Measurements from ENCODE around the gene STAC2.

The STAC2 gene

DNA sequence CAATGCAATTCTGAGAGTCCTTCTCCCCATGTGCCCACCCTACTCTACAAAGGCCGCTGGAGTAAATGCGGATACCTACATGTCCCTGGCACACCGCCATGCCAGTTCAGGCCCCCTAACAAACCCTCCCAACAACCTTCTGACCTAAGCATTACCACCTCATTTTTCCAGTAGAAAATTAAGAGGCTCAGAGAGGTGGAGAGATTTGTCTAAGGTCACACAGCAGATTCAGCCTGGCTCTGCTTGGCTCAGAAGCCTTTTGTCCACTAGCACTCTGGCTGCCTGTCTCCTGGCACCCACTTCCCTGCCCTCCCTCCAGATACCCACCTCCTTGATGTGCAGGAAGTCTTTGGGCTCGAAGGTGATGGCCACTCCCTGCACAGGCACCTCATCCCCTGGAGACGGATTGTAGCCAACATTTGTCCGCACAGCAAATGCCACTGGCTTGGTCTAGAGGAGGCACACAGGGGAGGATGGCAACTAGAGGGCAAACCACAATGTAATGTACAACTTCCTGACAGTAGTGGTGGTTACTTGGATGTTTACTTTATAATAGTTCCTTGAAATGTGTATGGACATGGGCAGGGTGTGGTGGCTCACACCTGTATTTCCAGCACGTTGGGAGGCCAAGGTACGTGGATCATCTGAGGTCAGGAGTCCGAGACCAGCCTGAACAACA lies 38.5 kb downstream of the STAC2 start:
- H3K4me3 ChIP-seq (ENCODE audit: low read depth, low read length), result no peak overlapping the region
- no peak for DNase-seq (ENCODE audit: low read depth)
- TF ChIP-seq, protein P1, sequence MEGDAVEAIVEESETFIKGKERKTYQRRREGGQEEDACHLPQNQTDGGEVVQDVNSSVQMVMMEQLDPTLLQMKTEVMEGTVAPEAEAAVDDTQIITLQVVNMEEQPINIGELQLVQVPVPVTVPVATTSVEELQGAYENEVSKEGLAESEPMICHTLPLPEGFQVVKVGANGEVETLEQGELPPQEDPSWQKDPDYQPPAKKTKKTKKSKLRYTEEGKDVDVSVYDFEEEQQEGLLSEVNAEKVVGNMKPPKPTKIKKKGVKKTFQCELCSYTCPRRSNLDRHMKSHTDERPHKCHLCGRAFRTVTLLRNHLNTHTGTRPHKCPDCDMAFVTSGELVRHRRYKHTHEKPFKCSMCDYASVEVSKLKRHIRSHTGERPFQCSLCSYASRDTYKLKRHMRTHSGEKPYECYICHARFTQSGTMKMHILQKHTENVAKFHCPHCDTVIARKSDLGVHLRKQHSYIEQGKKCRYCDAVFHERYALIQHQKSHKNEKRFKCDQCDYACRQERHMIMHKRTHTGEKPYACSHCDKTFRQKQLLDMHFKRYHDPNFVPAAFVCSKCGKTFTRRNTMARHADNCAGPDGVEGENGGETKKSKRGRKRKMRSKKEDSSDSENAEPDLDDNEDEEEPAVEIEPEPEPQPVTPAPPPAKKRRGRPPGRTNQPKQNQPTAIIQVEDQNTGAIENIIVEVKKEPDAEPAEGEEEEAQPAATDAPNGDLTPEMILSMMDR (IDR thresholded peaks at IDR 0.05; ENCODE audit: low read depth, low read length, missing control alignments), result no peak

DNA sequence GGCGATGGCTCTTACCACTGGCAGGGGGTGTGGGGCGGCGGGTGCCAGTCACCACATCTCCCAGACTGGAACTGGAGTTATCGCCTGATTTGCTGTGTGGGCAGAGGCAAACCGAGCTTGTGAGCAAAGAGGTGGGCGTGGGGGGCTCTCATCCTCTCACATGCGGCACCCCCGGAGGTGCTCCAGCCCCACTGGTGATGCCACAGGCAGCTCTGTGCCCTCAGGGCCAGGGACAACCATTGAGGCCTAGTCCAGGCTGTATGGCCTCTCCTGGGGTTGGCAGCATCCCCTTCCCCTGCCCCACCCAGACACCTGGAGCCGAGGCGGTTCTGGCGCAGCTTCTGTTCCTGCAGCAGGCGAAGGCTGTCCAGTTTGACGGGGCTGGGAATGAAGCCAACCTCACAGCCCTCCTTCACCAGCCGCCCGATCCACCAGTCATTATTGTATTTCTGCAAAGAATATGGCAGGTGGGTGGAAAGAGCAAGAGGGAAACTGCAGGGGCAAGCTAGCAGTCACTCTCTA lies 39.2 kb downstream of the STAC2 start:
- no peak for DNase-seq (ENCODE audit: low read depth)
- TF ChIP-seq, protein P1 (IDR thresholded peaks at IDR 0.05; ENCODE audit: low read depth, low read length, missing control alignments), result no peak
- no peak overlapping the region for H3K4me3 ChIP-seq (ENCODE audit: low read depth, low read length)

DNA sequence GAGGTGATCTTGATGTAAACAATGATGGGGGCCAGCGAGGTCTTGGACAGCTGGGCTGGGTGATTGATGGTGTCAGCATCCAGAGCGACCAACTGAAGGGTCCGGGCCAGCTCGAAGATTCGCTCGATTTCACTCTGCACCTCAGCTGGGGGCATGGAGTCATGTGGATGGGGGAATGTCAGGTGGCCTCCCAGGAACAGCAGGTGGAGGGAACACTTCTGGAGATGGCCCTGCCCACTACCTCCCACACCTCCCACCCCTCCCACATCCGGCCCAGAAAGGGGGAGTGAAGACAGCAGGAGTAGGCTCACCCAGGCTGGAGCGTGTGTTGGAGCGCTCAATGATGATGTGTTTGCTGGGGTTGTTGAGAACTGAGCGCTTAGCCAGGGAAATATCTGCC lies 42.0 kb downstream of the STAC2 start:
- H3K4me3 ChIP-seq (ENCODE audit: low read depth, low read length), result no peak overlapping the region
- no peak for DNase-seq (ENCODE audit: low read depth)
- TF ChIP-seq, protein P1 (IDR thresholded peaks at IDR 0.05; ENCODE audit: low read depth, low read length, missing control alignments), result no peak

DNA sequence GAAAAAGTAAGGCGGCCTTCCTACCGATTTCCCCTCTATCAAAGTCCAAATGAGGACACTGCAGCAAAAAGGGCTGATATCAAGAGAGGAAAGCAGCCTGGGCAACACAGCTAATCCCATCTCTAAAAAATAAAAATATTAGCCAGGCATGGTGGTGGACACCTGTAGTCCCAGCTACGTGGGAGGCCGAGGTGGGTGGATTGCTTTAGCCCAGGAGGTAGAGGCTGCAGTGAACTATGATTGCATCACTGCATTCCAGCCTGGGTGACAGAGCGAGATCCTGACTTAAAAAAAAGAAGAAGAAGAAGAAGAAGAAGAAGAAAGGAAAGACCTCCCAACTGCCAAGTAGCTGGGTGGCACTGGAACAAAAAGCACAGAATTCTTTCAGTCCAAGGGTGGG lies 42.7 kb downstream of the STAC2 start:
- no peak overlapping the region for H3K4me3 ChIP-seq (ENCODE audit: low read depth, low read length)
- DNase-seq (ENCODE audit: low read depth), result no peak
- TF ChIP-seq, protein P1 (IDR thresholded peaks at IDR 0.05; ENCODE audit: low read depth, low read length, missing control alignments), result no peak

DNA sequence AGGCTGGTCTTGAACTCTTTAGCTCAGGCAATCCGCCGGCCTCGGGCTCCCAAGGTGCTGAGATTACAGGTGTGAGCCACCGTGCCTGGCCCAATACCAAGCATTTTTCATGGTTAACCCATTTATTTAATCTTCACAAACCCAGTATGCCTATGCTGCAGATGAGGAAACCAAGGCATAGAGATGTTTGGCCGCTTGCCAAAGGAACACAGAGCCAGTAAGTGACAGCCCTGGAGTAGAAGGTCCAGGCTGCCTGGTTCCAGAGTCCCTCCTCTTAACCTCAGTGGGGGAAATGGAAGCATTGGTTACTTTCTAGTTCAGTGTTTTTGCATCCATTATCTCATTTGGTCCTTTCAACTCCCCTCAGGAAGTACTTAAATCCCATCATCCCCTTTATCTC lies 44.4 kb downstream of the STAC2 start:
- TF ChIP-seq, protein P1 (IDR thresholded peaks at IDR 0.05; ENCODE audit: low read depth, low read length, missing control alignments), result no peak
- DNase-seq (ENCODE audit: low read depth), result no peak
- no peak overlapping the region for H3K4me3 ChIP-seq (ENCODE audit: low read depth, low read length)

DNA sequence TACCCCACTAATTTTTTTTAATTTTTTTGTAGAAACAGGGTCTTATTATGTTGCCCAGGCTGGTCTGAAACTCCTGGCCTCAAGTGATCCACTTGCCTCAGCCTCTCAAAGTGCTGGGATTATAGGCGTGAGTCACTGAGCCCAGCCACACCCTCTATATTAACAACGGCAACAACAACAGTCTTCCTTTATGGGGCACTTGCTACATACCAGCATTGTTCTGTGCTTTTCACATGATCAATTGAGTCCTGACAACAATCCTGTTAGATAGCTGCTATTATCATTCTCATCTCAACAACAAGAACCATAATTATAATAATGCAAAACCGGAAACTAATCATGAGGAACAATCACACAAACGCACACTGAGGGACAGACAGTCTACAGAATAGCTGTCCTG lies 47.2 kb downstream of the STAC2 start:
- TF ChIP-seq, protein P1 (IDR thresholded peaks at IDR 0.05; ENCODE audit: low read depth, low read length, missing control alignments), result no peak
- no peak overlapping the region for H3K4me3 ChIP-seq (ENCODE audit: low read depth, low read length)
- no peak for DNase-seq (ENCODE audit: low read depth)

DNA sequence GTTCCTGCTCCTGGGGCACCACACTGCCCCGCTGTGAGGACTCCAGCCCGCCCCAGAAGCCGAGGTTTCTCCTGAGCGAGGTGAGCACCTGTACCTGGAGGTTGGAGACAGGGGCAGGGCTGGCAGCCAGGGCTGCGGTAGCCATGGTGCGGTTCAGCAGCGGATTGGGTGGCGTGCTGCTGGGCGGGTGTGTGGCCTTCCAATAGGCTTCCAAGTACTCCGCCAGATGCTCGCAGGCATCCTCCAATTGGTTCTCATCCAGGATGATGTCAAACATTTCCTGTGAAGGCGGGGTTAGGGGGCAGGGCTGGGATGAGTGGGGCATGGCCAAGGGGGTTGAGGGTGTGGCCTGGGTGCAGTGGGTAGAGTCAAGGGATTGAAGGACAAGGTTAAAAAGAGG lies 48.5 kb downstream of the STAC2 start:
- DNase-seq (ENCODE audit: low read depth), result no peak
- no peak overlapping the region for H3K4me3 ChIP-seq (ENCODE audit: low read depth, low read length)
- TF ChIP-seq, protein P1 (IDR thresholded peaks at IDR 0.05; ENCODE audit: low read depth, low read length, missing control alignments), result no peak

Data from GM12864 (cell line).